HG02588 (cell line): Measurements from ENCODE around the gene CYP26A1.

Experiments
- ATAC-seq: cut with Tn5 transposase; IDR thresholded peaks from one replicate; pipeline ENCODE4 v1.9.1; 2021; ENCODE audit warnings: mild to moderate bottlenecking, moderate library complexity; ENCODE audit not compliant: unreplicated experiment

Gene CYP26A1

DNA sequence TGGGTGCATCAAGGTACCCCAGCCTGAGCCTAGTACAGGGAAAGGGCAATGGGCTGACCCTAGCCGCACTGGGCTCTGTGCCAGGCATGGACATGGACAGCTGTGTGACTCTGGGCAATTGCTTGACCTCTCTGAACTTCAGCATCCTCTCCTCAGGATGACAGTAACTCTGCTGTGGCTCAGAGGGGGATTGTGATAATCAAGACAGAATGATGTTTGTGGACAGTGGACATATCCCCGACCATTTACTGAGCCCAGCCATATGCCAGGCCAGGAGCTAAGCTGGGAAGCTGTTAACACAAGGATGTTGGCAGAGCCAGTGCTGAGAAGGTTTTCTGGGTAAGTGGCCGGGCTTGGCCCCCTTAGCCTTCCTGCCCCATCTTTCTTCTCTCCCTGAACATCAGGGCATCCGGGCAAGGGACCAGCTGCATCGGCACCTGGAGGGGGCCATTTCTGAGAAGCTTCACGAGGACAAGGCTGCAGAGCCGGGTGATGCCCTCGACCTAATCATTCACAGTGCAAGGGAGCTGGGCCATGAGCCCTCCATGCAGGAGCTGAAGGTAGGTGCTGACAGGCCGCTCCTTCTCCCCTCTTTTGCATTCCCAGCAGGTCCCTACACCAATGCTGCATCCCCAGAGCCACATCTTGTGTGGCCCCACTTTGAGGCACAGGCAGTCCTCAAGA lies 9.6 kb upstream of the CYP26A1 start:
- ATAC-seq, result no peak

DNA sequence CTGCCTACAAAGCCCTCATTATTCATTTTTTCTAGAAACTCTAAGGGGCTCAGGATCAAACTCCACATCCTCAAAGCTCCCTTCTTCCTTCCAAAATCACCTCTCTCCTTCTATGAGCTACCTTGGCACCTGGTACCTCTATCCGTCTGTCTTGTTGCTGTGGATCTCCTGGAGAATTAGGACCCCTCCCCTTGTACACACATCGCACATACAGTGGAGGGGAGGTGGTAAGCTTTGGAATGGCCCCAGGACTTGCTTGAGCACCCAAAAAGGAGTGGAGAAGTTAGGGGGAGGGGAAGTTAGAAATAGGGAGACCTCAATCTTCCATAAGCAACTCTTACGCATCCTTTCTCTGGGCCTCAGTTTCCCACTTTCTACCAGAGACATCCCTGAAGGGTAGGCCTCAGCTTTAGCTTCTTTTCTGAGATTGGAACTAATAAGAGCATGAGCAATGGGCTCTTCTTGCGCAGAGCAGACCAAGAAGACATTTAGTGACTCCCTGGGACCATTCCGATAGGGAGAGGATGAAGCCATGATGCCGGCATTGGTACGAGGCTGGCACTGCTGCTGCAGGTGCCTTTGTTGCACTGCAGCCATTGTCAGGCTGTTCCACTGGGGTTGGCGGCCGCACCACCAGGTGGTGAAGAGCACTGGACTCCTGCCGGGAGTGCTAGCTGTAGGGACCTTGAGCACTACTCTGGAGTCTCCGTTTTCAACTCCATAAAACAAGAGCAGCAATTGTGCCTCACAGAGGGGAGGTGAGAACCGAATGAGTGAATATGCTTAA lies 8.6 kb upstream of the CYP26A1 start:
- ATAC-seq, result no peak

DNA sequence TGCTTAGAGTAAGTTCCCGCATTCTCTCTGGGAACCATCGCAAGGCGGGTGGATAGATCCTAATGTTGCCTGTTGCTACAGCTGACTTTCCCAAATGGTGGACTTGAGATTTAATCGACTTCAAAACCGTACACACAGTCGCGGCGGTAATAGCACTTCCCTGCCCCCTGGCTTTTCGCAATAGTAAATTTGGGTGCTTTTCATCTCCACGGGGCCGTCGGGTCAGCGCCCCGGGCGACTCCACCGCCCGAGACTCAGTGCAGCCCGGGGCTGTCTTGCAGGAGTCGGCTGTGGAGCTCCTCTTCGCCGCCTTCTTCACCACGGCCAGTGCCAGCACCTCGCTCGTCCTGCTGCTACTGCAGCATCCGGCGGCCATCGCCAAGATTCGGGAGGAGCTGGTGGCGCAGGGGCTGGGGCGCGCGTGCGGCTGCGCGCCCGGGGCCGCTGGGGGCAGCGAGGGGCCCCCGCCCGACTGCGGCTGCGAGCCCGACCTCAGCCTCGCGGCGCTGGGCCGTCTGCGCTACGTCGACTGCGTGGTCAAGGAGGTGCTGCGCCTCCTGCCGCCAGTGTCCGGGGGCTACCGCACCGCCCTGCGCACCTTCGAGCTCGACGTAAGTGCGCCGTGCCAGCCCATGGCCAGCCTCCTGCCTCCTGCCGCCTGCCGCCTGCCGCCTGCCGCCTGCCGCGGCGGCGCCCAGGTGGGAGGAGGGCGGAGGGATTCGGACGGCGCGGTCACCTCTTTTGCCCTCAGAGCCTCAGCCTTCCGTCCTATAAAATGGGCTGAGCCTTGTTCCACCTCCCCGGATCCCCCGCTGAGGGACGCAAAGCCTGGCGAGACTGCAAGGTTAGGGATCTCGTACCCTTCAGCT lies 7.8 kb upstream of the CYP26A1 start:
- no peak for ATAC-seq

DNA sequence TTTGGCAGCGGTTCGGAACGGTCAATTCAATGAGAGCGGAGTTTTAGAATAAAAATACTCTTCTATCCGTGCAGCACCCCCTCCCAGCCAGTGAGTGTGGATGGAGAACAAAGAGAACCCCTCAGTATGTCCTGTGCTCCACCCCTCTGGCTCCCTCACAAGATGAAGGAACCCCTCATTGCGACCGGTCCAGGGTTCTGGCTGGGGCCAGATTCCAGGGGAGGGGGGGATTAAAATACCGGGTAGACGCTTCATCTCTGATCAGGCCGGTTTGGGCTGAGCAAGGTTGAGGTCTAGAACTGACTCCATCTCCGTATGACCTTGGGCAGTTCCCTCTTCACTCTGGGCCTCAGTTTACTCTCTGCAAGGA lies 7.2 kb upstream of the CYP26A1 start:
- ATAC-seq, result no peak

DNA sequence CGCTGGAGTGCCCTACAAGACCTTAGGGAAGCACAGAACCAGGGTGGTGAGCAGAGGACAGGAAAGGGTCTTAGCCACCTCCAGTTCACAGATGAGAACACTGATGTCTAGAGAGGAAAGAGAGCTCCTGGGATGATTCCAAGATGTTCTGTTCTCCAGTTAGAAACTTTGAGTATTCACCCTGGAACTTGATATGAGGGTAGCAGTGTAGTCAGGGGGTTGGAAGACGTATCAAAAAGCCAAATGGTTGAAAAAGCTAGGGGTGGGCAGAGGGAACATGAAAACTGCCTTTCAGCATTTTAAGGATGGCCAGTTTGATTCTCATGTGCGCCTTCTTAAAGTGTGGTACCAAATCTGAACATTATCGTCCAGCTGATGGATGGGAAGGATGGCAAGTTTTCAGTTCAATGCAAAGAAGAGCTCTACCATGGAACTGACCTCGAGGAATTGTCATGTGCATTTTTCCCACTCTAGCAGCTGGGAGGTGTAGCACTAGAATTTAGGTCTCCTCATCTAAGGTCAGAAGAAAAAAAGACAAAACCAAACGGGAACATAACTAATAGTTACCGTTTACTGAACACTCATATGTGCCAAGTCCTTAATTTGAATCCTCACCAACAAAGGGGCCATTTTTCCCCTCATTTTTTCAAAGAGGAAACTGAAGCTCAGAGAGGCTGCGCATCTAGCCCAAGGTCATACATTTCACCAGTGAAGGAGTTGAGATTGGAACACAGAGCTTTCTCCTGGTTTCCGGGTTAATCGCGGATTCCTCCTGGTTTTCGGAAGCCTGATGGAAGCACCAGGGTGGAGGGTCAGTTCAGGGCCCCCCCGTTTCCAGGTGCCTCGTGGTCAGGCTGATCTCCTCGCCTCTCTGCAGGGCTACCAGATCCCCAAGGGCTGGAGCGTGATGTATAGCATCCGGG lies 6.0 kb upstream of the CYP26A1 start:
- ATAC-seq, result no peak

DNA sequence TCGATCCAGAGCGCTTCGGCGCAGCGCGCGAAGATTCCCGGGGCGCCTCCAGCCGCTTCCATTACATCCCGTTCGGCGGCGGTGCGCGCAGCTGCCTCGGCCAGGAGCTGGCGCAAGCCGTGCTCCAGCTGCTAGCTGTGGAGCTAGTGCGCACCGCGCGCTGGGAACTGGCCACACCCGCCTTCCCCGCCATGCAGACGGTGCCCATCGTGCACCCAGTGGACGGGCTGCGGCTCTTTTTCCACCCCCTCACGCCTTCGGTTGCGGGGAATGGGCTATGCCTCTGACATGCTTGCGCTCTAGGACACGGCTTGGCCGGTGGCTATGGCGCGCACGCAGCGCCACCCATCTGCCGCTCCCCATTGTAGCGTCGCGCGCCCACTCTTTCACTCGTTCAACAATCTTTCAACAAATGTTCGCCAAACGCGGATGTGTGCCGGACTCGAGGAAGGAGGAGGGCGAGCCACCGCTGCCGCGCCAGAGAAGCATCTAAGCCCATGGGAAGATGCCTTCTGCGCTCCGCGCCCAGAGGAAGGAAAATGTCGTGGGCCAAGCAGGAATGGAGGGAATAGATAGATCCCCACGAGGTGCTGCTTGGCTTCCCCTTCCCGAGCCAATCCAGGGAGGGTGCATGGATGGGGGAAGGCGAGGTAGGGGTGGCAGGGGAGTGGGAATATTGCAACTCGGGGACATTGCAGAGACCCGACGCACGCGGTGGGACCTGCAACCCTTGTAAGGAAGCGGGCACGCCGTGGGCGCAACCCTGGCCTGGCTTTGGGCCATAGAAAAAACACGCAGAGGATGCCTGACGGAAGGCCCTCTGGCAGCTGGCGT lies 5.1 kb upstream of the CYP26A1 start:
- no peak for ATAC-seq

DNA sequence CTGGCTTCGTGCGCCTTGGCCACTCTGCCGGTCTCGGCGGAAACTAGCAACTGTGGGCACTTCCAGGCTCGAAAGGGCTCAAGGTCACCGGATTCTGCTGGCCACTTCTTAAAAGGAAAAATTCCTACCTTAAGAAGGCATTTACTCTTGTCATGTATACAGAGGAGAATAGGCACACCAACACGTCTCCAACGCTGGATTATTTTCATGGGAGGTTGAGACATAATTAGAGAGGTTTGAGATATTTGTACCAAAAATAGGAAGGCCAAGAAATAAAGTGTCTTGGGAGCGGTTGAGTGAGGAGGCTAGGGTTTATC lies 4.5 kb upstream of the CYP26A1 start:
- ATAC-seq, result no peak

DNA sequence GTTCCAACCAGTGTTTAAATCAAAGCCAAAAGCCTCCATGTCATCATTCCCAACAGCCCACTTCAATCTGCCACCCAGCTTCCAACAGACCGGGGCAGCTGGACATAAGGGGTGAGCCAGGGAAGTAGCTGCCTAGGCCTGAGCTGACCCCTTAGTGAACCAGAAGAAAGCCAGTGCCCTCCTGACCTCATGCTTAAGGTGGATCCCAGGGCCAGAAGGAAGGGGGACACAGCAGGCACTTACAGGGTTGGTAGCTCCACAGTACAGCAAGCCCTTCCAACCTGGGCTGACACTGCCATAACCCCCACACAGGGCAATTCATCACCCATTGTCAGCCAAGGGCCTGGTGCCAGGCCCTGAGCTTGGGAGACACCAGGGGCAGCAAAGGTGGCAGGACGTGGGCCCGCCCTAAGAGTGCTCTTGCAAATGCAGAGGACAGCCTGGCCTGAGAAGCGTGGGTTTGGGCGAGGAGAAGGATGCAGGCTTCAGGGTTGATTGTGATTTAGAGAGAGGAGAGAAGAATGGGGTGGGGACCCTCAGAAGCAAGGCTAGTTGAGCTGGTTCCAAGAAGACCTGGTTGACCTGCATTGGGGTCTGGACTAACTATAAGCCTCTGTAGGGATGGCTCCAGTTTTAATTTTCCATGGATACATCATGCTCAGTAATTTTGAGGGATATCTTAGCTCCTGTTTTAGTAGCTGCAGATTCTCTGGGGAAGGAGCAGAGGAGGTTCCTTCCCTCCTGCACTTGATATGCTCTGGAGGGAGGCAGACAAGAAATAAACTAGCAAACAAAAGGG lies 3.1 kb upstream of the CYP26A1 start:
- no peak for ATAC-seq

DNA sequence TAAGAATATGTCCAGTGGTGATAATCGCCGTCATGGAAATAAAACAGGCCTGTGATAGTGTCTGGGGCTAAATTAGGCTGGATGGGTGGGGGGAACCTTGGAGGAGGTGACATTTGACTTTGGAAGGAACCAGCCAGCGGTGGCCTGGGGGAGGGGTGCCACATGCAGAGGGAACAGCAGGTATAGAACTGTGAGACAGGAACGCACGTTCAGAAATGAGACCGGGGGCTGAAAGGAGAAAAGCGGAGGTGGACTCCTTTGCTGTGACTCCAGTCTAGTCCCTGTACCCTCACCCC lies 2.6 kb upstream of the CYP26A1 start:
- ATAC-seq, result no peak

DNA sequence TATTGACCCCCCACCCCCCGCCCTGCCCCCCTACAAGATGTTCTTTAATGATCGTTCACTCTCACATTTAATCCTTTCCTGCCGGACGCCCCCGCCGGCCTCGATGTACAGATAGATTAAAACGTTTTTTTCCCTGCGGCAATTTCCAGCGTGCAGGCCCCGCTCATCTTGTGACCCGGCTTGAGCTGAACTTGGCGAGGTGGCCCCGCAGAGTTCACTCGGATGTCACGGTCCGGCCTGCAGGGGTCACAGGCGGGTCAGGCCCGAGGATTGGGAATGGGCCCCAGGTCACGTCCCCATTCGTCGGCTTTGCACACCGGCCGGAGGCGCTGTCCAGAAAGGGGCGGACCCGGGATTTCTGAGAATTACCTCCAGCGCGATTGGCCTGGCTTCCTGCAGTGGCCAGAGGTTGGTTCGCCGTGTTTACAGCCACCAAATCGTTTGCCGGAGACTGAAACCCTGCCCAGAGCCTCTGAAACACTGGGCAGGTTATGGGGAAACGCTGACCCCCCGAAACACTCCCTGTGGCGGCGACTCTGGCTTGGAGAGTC lies 1.9 kb upstream of the CYP26A1 start:
- ATAC-seq, result no peak

DNA sequence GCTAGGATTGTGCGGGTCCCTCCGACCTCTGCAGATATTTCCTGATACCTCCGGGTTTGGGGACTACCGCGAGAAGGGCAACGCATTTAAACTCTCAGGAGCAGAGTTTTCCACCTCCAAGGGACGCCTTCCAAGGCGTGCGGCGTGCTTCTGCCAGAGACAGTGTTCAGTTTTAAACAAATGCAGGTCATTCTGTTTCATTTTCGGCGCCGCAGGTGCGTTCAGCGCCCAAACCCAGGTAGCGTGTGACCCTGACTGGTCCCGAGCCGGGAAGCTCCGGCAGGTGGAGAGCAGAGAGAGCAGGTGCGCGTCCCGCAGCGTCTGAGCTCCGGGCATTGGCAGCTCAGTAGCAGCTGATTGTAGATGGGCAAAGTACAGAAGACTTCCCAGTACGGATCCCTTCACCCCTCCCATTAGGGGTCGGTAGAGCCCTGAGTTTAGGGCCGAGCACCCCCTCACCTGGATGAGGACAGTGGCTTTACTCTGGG lies 1.4 kb upstream of the CYP26A1 start:
- ATAC-seq, result no peak

DNA sequence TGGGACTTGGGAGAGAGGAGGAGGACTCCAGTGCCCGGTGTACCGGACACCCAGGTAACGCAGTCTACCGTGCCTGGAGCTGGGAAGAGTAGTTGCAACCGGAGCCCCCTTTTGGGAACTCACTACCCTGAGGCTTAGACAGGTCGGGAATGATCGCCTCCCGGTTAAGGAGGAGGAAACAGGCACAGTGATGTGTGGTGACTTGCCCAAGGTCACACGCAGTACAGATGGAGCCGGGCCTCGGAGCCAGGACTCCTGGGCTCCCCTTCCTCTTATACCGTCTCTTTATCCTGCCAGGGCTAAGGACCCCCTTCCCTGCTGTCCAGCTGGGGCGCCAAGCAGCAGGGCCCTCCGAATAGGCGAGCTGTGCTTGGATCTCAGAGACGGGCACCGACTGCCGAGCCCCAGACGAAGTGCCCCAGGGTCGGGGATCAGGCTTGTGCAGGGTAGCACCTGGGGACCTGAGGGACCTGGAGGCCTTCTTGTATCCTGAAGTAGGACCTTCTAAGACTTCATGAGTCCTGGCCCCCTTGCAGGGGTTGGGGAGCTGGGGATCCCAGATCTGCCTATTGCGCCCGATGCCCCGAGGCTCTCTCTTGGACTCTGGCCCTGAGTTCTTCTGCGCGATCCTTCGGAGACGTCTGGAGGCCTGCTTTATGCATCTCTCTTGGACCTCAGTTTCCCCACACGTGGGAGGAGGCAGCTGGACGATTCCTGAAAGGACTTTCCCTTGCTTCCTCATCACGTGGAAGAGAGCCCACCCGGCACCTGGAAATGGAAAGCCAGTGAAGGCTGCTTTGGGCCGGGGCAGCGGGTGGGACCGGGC lies 767 bp upstream of the CYP26A1 start:
- no peak for ATAC-seq

DNA sequence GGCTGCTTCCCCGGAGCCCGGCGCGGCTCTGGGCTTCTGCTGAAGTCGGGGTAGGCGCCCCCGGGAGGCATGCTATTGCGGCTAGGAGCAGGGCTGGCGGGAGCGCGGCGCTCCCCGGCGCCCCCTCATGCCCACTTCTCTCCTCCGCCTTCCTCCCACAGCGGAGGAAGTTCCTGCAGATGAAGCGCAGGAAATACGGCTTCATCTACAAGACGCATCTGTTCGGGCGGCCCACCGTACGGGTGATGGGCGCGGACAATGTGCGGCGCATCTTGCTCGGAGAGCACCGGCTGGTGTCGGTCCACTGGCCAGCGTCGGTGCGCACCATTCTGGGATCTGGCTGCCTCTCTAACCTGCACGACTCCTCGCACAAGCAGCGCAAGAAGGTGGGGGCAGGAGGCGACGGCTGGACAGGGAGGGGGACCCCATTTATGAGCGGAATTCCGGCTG lies 479 bp downstream of the CYP26A1 start:
- ATAC-seq, result no peak

DNA sequence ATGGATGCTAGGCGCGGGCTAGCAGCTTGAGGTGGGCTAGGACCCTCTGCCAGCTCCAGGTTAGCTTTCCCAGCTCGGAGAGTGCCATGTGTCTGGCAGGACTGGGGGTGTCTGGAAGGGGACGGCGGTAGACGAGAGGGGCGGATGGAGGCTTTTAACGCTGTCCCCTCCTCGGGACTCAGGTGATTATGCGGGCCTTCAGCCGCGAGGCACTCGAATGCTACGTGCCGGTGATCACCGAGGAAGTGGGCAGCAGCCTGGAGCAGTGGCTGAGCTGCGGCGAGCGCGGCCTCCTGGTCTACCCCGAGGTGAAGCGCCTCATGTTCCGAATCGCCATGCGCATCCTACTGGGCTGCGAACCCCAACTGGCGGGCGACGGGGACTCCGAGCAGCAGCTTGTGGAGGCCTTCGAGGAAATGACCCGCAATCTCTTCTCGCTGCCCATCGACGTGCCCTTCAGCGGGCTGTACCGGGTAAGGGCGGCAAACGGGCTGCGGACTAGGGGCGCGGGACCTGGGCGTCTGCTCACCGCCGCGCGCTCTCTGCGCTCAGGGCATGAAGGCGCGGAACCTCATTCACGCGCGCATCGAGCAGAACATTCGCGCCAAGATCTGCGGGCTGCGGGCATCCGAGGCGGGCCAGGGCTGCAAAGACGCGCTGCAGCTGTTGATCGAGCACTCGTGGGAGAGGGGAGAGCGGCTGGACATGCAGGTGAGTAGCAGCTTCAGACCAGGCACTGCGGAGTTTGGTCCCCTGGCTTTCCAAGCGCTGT lies 1.1 kb downstream of the CYP26A1 start:
- no peak for ATAC-seq

DNA sequence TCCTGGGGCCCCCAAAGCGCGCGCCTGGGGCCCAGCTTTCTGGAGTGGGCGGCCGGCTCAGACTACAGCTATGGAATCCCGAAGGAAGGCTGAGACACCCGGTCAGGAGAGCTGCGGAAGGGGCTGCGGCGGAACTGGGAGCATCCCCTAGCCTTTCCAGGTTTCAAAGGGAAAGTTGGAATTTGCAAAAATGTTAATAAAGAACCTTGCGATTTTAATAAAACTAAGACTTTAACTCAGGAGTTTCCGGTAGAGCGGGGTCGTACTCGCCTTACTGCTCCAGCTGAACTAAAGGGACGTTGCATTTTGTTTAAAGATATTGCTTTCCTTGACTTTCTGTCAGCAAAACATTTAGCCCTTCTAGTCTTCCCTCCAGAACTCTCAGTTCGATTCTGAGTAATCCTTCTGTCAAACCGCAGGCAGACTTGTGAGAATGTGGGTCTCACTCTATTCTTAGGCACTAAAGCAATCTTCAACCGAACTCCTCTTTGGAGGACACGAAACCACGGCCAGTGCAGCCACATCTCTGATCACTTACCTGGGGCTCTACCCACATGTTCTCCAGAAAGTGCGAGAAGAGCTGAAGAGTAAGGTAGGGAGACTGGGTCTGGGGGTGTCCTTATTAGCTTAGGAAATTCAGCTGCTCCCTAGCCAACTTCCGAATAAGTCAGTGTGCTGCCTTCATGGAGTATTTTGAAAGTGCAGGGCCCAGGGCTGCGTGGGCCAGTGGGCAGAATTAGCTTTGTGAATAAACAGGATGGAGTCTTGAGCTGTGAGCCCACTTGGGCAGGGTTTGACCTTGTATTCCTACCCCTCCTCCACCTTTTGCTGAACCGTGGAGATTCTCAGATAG lies 1.9 kb downstream of the CYP26A1 start:
- no peak for ATAC-seq

DNA sequence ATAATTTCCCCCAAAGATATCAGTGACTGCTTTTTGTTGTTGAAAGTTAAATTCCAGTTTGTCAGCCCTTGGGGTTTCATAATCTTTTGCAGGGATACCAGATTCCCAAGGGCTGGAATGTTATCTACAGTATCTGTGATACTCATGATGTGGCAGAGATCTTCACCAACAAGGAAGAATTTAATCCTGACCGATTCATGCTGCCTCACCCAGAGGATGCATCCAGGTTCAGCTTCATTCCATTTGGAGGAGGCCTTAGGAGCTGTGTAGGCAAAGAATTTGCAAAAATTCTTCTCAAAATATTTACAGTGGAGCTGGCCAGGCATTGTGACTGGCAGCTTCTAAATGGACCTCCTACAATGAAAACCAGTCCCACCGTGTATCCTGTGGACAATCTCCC lies 3.2 kb downstream of the CYP26A1 start:
- no peak for ATAC-seq
